H54 (cell line): Measurements from ENCODE around the gene PYROXD2.

Experiments used
- DNase-seq: peaks from one replicate; pipeline ENCODE4 v3.0.0; 2011; ENCODE audit warnings: low spot score, mixed read lengths; ENCODE audit not compliant: insufficient read length
- FAIRE-seq: peaks from 3 replicates; lab custom pipeline; 2011; peaks lifted over from hg19 to GRCh38; lab: Jason Lieb, UNC
- POLR2A ChIP-seq: IDR thresholded peaks from 2 replicates; pipeline ENCODE4 v1.6.1; 2011; ENCODE audit warnings: low read depth, mild to moderate bottlenecking, low read length

The PYROXD2 gene

GRCh38 chr10:98427011-98427515, 12.1 kb upstream of the PYROXD2 start:
- no peak for DNase-seq
- TF ChIP-seq POLR2A = no peak
- no peak for FAIRE-seq

GRCh38 chr10:98425511-98426352, 10.8 kb upstream of the PYROXD2 start:
- DNase-seq = peak; percentile 59
- no peak for FAIRE-seq
- no peak for TF ChIP-seq POLR2A

- no peak for FAIRE-seq
- DNase-seq = no peak
- no peak for TF ChIP-seq POLR2A
Measured at GRCh38 chr10:98424295-98425254, 9.6 kb upstream of the PYROXD2 start.

GRCh38 chr10:98423691-98424120, 8.7 kb upstream of the PYROXD2 start:
- FAIRE-seq = no peak

GRCh38 chr10:98422182-98422581, 7.2 kb upstream of the PYROXD2 start:
- DNase-seq (no peak), FAIRE-seq (no peak)
- TF ChIP-seq POLR2A = no peak

More at GRCh38 chr10:98423691-98424120, 8.7 kb upstream of the PYROXD2 start:
- no peak for TF ChIP-seq POLR2A
- DNase-seq = no peak

GRCh38 chr10:98420786-98421185, 5.8 kb upstream of the PYROXD2 start:
- FAIRE-seq (no peak), DNase-seq (no peak)
- no peak for TF ChIP-seq POLR2A

- FAIRE-seq (no peak), DNase-seq (no peak)
- no peak for TF ChIP-seq POLR2A
Measured at GRCh38 chr10:98419469-98420261, 4.7 kb upstream of the PYROXD2 start.

GRCh38 chr10:98418665-98419468, 3.9 kb upstream of the PYROXD2 start:
- no peak for TF ChIP-seq POLR2A
- DNase-seq = no peak
- no peak for FAIRE-seq

GRCh38 chr10:98417973-98418664, 3.1 kb upstream of the PYROXD2 start:
- FAIRE-seq (no peak), DNase-seq (no peak)
- no peak for TF ChIP-seq POLR2A

GRCh38 chr10:98417481-98417959, 2.5 kb upstream of the PYROXD2 start:
- no peak for FAIRE-seq
- no peak for DNase-seq
- TF ChIP-seq POLR2A = no peak

- no peak for TF ChIP-seq POLR2A
- no peak for FAIRE-seq
- DNase-seq = no peak
Measured at GRCh38 chr10:98416606-98417388, 1.8 kb upstream of the PYROXD2 start.
